ENCODE measurements around the gene GSG1. TPM values are rescaled to one million over a fixed set of nuclear protein-coding genes. Genes with fewer than 3 reads are reported as not detected.

Gene GSG1
- total RNA-seq, 2 donors from 2014 or later: 0.31 TPM; not detected in 1

DNA sequence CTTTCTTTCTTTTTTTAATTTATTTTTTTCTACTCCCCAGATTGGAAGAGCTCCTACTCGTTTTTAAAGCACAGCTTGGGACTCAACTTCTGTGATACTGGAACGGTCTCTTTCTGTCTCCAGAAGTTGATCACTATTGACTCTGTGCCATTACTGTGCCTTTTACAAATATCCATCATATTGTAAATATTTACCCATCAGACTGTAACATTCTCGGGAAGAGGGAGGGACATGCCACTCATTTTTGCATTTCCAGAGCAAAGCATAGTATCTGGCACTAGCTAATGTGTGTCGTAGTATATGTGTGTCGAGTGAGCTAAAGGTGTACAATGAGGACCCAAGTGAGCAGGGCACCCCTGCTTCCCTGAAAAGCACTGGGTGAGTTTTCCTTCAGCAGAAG, 24.0 kb upstream of the GSG1 start:
- Histone ChIP-seq H3K4me1 (ENCODE audit: control insufficient read depth, insufficient read depth, low read length) (peaks cover 3% of the 10 kb centered on the region), H3K9ac (ENCODE audit: extremely low read depth, low read length, poor library complexity, severe bottlenecking) (no peak overlapping the region), H3K27me3 (ENCODE audit: control insufficient read depth, insufficient read depth, low read length, poor library complexity, severe bottlenecking) (no peaks in the 10 kb centered on the region), H3K4me3 (ENCODE audit: low read length) (no peak overlapping the region), H3K27ac (ENCODE audit: low read depth, low read length) (no peak overlapping the region), H3K9me3 (ENCODE audit: control insufficient read depth, low read length) (no peaks in the 10 kb centered on the region), H3K36me3 (ENCODE audit: control insufficient read depth, insufficient read depth, low read length) (no peaks in the 10 kb centered on the region)
- Mint-ChIP-seq H3K27ac (no peak overlapping the region), H3K4me3 (no peak overlapping the region), H3K4me1 (peaks cover 6% of the 10 kb centered on the region), H3K9me3 (no peaks in the 10 kb centered on the region), H3K27me3 (ENCODE audit: insufficient read depth) (no peaks in the 10 kb centered on the region), H3K36me3 (ENCODE audit: low read depth) (no peaks in the 10 kb centered on the region)
- DNase-seq: no peak
- 82 to 90% methylated on average over 3 to 4 of the region's 5 CpGs for WGBS, 2 experiments (ENCODE audit: insufficient coverage in 1 of 2, insufficient read length in 1 of 2)
- TF ChIP-seq, protein P1, sequence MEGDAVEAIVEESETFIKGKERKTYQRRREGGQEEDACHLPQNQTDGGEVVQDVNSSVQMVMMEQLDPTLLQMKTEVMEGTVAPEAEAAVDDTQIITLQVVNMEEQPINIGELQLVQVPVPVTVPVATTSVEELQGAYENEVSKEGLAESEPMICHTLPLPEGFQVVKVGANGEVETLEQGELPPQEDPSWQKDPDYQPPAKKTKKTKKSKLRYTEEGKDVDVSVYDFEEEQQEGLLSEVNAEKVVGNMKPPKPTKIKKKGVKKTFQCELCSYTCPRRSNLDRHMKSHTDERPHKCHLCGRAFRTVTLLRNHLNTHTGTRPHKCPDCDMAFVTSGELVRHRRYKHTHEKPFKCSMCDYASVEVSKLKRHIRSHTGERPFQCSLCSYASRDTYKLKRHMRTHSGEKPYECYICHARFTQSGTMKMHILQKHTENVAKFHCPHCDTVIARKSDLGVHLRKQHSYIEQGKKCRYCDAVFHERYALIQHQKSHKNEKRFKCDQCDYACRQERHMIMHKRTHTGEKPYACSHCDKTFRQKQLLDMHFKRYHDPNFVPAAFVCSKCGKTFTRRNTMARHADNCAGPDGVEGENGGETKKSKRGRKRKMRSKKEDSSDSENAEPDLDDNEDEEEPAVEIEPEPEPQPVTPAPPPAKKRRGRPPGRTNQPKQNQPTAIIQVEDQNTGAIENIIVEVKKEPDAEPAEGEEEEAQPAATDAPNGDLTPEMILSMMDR (conservative IDR thresholded peaks at IDR 0.05): no peak

DNA sequence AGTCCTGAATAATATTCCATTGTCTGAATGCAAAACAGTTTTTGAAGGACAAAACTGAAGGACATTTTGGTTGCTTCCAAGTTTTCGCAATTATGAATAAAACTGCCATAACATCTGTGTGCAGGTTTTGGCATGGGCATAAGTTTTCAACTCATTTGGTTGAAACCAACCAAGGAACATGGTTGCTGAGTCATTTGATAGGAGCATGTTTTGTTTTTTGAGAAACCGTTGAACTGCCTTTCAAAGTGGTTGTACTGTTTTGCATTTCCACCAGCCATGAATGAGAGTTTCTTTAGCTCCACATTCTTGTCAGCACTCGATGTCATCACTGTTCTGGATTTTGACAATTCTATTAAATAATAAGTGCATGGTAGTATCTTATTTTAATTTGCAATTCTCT, 23.0 kb upstream of the GSG1 start:
- Mint-ChIP-seq H3K36me3 (ENCODE audit: low read depth) (no peaks in the 10 kb centered on the region), H3K4me3 (no peak overlapping the region), H3K27me3 (ENCODE audit: insufficient read depth) (no peaks in the 10 kb centered on the region), H3K27ac (no peak overlapping the region), H3K4me1 (peaks cover 6% of the 10 kb centered on the region), H3K9me3 (no peaks in the 10 kb centered on the region)
- TF ChIP-seq, protein P1 (conservative IDR thresholded peaks at IDR 0.05): no peak
- 87 to 94% methylated on average over 3 of the region's 3 CpGs for WGBS, 2 experiments (ENCODE audit: insufficient coverage in 1 of 2, insufficient read length in 1 of 2)
- Histone ChIP-seq H3K27me3 (ENCODE audit: control insufficient read depth, insufficient read depth, low read length, poor library complexity, severe bottlenecking) (no peaks in the 10 kb centered on the region), H3K9me3 (ENCODE audit: control insufficient read depth, low read length) (no peaks in the 10 kb centered on the region), H3K4me3 (ENCODE audit: low read length) (no peak overlapping the region), H3K36me3 (ENCODE audit: control insufficient read depth, insufficient read depth, low read length) (no peaks in the 10 kb centered on the region), H3K27ac (ENCODE audit: low read depth, low read length) (no peak overlapping the region), H3K4me1 (ENCODE audit: control insufficient read depth, insufficient read depth, low read length) (peaks cover 3% of the 10 kb centered on the region), H3K9ac (ENCODE audit: extremely low read depth, low read length, poor library complexity, severe bottlenecking) (no peak overlapping the region)
- no peak for DNase-seq

GRCh38 chr12:13125996-13126395, 22.5 kb upstream of the GSG1 start:
- DNase-seq: no peak
- Histone ChIP-seq H3K27me3 (ENCODE audit: control insufficient read depth, insufficient read depth, low read length, poor library complexity, severe bottlenecking) (no peaks in the 10 kb centered on the region), H3K36me3 (ENCODE audit: control insufficient read depth, insufficient read depth, low read length) (no peaks in the 10 kb centered on the region), H3K9me3 (ENCODE audit: control insufficient read depth, low read length) (no peaks in the 10 kb centered on the region), H3K9ac (ENCODE audit: extremely low read depth, low read length, poor library complexity, severe bottlenecking) (no peak overlapping the region), H3K4me3 (ENCODE audit: low read length) (no peak overlapping the region), H3K27ac (ENCODE audit: low read depth, low read length) (no peak overlapping the region), H3K4me1 (ENCODE audit: control insufficient read depth, insufficient read depth, low read length) (peaks cover 3% of the 10 kb centered on the region)
- no peaks in the 10 kb centered on the region for H3K9me3 Mint-ChIP-seq
- H3K4me1 Mint-ChIP-seq: peaks cover 6% of the 10 kb centered on the region
- H3K4me3 Mint-ChIP-seq: no peak overlapping the region
- no peaks in the 10 kb centered on the region for H3K27me3 Mint-ChIP-seq (ENCODE audit: insufficient read depth)
- WGBS, 2 experiments (ENCODE audit: insufficient coverage in 1 of 2, insufficient read length in 1 of 2): 90 to 98% methylated on average over 2 of the region's 2 CpGs
- no peaks in the 10 kb centered on the region for H3K36me3 Mint-ChIP-seq (ENCODE audit: low read depth)
- H3K27ac Mint-ChIP-seq: no peak overlapping the region
- TF ChIP-seq, protein P1 (conservative IDR thresholded peaks at IDR 0.05): no peak

Measured in endodermal cell (in vitro differentiated cells).